ENCODE data around the gene OSBPL3.

- TF ChIP-seq POLR2AphosphoS5 (IDR thresholded peaks at IDR 0.05; ENCODE audit: low read depth, low read length) (no peak), POLR2A (IDR thresholded peaks at IDR 0.05; ENCODE audit: low read depth, low read length) (no peak)
Observed at GRCh38 chr7:24880886-24881285, 99.1 kb downstream of the OSBPL3 start.
